Neural cell (in vitro differentiated cells): ENCODE results near the gene OVCA2.

Experiments used
- SMC3 ChIP-seq: fragments of 450-650 bp; conservative IDR thresholded peaks from 2 replicates; pipeline ENCODE4 v1.6.1; 2014; ENCODE audit warnings: antibody characterized with exemption, mild to moderate bottlenecking, moderate library complexity; ENCODE audit not compliant: poor library complexity
- TF ChIP-seq, protein P1 (sequence below): fragments of 450-650 bp; IDR thresholded peaks from 2 replicates; pipeline ENCODE4 v1.5.1; 2014; ENCODE audit warnings: antibody characterized with exemption, mild to moderate bottlenecking, moderate library complexity; ENCODE audit not compliant: poor library complexity, severe bottlenecking

DNA sequence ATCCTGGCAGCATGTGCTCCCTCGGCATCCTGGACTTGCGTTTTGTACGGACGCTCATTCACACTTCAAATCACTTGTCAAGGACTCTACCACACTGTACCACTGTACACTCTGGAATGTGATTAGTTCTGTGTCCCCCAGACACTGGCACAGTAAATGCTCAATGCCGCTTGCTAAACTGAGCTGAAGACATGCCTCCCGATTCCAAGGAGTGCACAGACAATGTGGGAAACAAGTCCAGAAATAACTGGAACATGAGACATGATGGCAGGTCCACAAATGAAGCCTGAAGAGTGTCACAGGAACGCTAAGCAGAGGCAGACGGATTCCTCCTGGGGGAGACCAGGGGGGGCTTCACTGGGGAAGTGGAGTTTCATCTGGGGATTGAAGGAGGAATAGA lies 35.2 kb downstream of the OVCA2 start:
- TF ChIP-seq SMC3 = no peak
- TF ChIP-seq, protein P1, sequence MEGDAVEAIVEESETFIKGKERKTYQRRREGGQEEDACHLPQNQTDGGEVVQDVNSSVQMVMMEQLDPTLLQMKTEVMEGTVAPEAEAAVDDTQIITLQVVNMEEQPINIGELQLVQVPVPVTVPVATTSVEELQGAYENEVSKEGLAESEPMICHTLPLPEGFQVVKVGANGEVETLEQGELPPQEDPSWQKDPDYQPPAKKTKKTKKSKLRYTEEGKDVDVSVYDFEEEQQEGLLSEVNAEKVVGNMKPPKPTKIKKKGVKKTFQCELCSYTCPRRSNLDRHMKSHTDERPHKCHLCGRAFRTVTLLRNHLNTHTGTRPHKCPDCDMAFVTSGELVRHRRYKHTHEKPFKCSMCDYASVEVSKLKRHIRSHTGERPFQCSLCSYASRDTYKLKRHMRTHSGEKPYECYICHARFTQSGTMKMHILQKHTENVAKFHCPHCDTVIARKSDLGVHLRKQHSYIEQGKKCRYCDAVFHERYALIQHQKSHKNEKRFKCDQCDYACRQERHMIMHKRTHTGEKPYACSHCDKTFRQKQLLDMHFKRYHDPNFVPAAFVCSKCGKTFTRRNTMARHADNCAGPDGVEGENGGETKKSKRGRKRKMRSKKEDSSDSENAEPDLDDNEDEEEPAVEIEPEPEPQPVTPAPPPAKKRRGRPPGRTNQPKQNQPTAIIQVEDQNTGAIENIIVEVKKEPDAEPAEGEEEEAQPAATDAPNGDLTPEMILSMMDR = no peak
